Measurements from ENCODE around the gene RICTOR. TPM values are rescaled to one million over a fixed set of nuclear protein-coding genes. Genes with fewer than 3 reads are reported as not detected.

Gene RICTOR
- total RNA-seq (100 to 1,000 TPM; 125 TPM), total RNA-seq (49.2 to 446 (median 227) reads per million in 172 experiments)
- polyA plus RNA-seq (2013, experiment 1 of 2), result 43.3 TPM
- 54.6 TPM for polyA plus RNA-seq (2013, experiment 2 of 2)

DNA sequence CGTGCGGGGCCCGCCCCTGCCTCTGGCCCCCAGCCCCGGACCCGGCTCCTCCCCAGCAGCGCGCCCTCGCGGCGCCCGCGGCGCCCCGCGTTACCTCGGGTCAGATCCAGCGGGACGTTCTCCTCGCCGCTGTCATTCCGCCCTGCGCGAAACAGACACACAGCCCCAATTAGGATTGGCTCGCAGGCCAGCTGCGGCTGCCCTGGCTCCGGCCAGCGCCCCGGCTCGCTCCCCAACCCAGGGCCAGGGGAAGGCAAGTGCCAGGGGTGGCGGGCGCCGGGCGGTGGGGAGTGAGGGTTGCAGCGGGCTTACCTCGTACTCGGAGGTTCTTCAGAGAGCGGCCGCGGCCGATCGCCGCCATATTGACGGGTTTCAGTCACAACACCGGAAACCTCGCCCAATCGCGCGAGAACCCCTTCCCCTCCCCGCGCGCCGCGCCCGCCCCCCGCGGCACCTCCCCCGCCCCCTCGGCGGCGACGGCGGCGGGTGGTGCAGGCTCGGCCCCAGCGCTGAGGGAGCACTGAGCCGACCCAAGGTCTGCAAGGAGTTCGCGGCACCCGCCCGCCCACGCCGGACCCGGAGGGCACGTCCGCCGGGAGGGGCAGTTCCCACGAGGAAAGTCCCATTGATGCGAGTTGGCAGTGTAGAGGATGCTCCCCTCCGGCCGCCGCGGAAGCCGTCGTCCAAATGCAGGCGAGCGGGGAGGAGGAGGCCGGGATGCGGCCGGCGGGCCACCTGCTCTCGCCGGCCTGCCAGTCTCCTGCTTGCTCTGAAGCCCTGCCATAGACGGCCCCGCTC is at the start of gene RICTOR:
RICTOR (minus strand) TSS at position 383 of the 798 bp plus-strand sequence; CDS start at position 361, 22 bp downstream.
- TF ChIP-seq CTCF (IDR thresholded peaks at IDR 0.05), result no peak
- CTCF ChIA-PET, result no interaction called here
- H3K27me3 ChIP-seq (ENCODE audit: control insufficient read depth in 1 of 2, insufficient read depth in 2 of 2, low read length in 2 of 2), result peaks cover 2 to 18% of the 10 kb centered on the region in 2 experiments
- H3K4me1 Mint-ChIP-seq (ENCODE audit: low read depth), result peaks cover 65% of the 10 kb centered on the region
- DNase-seq (peak; percentile 85 to 95 (median 89)), ATAC-seq (ENCODE audit: poor library complexity) (peak; percentile 62)
- H3K9me3 ChIP-seq (ENCODE audit: control insufficient read depth in 1 of 2, insufficient read depth in 1 of 2, low read length in 2 of 2), result no peaks in the 10 kb centered on the region
- intact Hi-C loops (cut with DNase I, micrococcal nuclease), result loop anchor here (5.0 kb wide), 3 partner anchors 67 to 128 kb away; no protein-coding TSS in a partner anchor
- H3K4me3 Mint-ChIP-seq, result peak within 1 kb of the TSS; percentile 100
- H3K36me3 Mint-ChIP-seq (ENCODE audit: low read depth), result peaks cover 50% of the 10 kb centered on the region
- H3K4me3 ChIP-seq (ENCODE audit: low read length), result peak within 1 kb of the TSS; percentile 85
- H3K27me3 Mint-ChIP-seq, result peaks cover 11% of the 10 kb centered on the region
- POLR2A ChIA-PET, result interaction anchor here (0.6 to 1.9 kb wide), 11 partner anchors 12 to 144 kb away, joined by 3 to 10 read pairs (median 5); no protein-coding TSS in a partner anchor
- H3K9me3 Mint-ChIP-seq, result no peaks in the 10 kb centered on the region
- peak within 1 kb of the TSS; percentile 100 for H3K27ac Mint-ChIP-seq
- H3K27ac ChIP-seq (ENCODE audit: low read depth in 1 of 2, low read length in 2 of 2), result peak within 1 kb of the TSS; percentile 84 to 97
- peaks cover 12% of the 10 kb centered on the region for H3K36me3 ChIP-seq (ENCODE audit: insufficient read depth, low read length)
- H3K4me1 ChIP-seq (ENCODE audit: insufficient read depth, low read length), result no peaks in the 10 kb centered on the region

DNA sequence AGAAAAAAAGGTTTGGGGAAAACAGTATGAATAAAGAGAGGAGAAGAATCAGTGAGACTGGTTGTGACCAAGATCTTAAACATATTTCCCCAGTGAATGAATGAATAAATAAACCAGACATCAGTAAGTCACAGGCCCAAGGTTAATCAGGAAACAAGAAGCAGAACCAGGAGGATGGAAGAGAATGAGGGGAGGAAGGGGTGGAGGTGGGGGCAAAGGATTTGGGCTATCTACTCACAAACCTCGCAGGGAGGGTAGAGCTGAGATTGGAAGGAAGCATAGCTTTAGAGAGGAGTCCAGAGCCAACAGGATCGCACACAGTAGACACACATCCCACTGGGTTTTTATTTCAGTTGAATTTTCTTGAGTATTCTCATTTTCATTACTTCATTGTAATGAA is 47.7 kb upstream of the RICTOR start:
- ATAC-seq (ENCODE audit: poor library complexity), result no peak
- H3K27ac ChIP-seq (ENCODE audit: low read depth in 1 of 2, low read length in 2 of 2), result no peak overlapping the region
- H3K4me1 ChIP-seq (ENCODE audit: insufficient read depth, low read length), result no peaks in the 10 kb centered on the region
- Mint-ChIP-seq H3K4me3 (no peak overlapping the region), H3K9me3 (no peaks in the 10 kb centered on the region), H3K36me3 (ENCODE audit: low read depth) (peaks cover 89% of the 10 kb centered on the region), H3K4me1 (ENCODE audit: low read depth) (peaks cover 39% of the 10 kb centered on the region), H3K27ac (peak overlapping the region; percentile 74), H3K27me3 (no peaks in the 10 kb centered on the region)
- H3K36me3 ChIP-seq (ENCODE audit: insufficient read depth, low read length), result peaks cover 96% of the 10 kb centered on the region
- TF ChIP-seq CTCF (IDR thresholded peaks at IDR 0.05), result no peak
- H3K27me3 ChIP-seq (ENCODE audit: control insufficient read depth in 1 of 2, insufficient read depth in 2 of 2, low read length in 2 of 2), result no peaks in the 10 kb centered on the region
- intact Hi-C loops (cut with DNase I, micrococcal nuclease), result no loop called here
- CTCF ChIA-PET, result interaction anchor here (1.1 kb wide), 1 partner anchor 9 kb away, joined by 3 read pairs; no protein-coding TSS in a partner anchor
- H3K4me3 ChIP-seq (ENCODE audit: low read length), result no peak overlapping the region
- POLR2A ChIA-PET, result no interaction called here
- no peaks in the 10 kb centered on the region for H3K9me3 ChIP-seq (ENCODE audit: control insufficient read depth in 1 of 2, insufficient read depth in 1 of 2, low read length in 2 of 2)
- DNase-seq, result no peak

DNA sequence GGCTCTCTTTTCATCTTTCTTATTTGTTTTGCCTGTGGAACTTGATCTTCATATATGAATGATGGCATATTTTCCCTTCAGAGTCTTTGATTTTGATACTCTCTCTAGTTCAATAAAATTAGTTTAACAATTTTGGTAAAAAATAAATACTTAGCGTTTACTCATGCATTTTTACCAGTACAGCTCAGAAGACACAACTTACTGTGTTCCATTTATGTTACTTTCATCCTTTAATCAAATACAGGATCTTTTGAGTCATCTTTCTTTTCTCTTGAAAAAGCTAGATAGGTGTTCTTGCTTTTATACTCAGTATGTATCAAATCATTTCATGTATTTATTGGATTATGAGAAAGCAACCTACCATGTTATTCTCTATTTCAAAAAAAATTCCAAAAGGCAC is 47.1 kb upstream of the RICTOR start:
- ChIA-PET POLR2A (no interaction called here), CTCF (interaction anchor here (0.7 to 1.6 kb wide), 4 partner anchors 9 to 175 kb away, joined by 3 to 4 read pairs (median 3); no protein-coding TSS in a partner anchor)
- Histone ChIP-seq H3K27ac (ENCODE audit: low read depth in 1 of 2, low read length in 2 of 2) (no peak overlapping the region), H3K9me3 (ENCODE audit: control insufficient read depth in 1 of 2, insufficient read depth in 1 of 2, low read length in 2 of 2) (no peaks in the 10 kb centered on the region), H3K36me3 (ENCODE audit: insufficient read depth, low read length) (peaks cover 97% of the 10 kb centered on the region), H3K27me3 (ENCODE audit: control insufficient read depth in 1 of 2, insufficient read depth in 2 of 2, low read length in 2 of 2) (no peaks in the 10 kb centered on the region), H3K4me1 (ENCODE audit: insufficient read depth, low read length) (no peaks in the 10 kb centered on the region), H3K4me3 (ENCODE audit: low read length) (no peak overlapping the region)
- H3K27me3 Mint-ChIP-seq, result no peaks in the 10 kb centered on the region
- ATAC-seq (ENCODE audit: poor library complexity), result no peak
- no peak for DNase-seq
- TF ChIP-seq CTCF (IDR thresholded peaks at IDR 0.05), result no peak
- H3K36me3 Mint-ChIP-seq (ENCODE audit: low read depth), result peaks cover 89% of the 10 kb centered on the region
- peaks cover 45% of the 10 kb centered on the region for H3K4me1 Mint-ChIP-seq (ENCODE audit: low read depth)
- no peak overlapping the region for H3K4me3 Mint-ChIP-seq
- H3K27ac Mint-ChIP-seq, result peak overlapping the region; percentile 74
- no peaks in the 10 kb centered on the region for H3K9me3 Mint-ChIP-seq
- intact Hi-C loops (cut with DNase I, micrococcal nuclease), result no loop called here
